Non-pigmented ciliary epithelial cell (primary cell): ENCODE data around the gene MAGI3.
"Not testable (repeated sequence)": the region's sequence is repeated elsewhere in the genome, so short reads cannot be mapped to it uniquely, and the experiment has no call there.

Experiments
- DNase-seq: peaks from one replicate; pipeline ENCODE4 v3.0.0-alpha.2; 2010; ENCODE audit warnings: low read depth

The MAGI3 gene

DNA sequence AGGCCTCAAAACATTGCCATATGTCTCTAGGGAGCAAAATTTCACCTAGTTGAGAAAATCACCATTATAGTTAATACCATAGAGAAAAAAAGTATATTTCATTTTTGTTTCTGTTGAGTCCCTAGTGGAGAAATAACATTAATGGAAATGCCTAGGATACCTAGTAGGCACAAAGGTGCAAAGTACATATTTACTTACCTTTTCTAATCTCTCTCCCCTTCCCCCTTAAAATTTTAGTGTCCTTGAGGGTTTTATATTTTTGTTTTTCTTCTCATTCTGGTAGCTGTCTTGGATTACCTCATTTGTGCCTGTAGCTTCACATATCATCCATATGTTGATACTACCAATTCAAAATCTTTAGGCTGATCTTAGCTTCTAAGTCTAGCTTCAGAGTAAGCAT, 127.0 kb downstream of the MAGI3 start:
- DNase-seq: no peak

DNA sequence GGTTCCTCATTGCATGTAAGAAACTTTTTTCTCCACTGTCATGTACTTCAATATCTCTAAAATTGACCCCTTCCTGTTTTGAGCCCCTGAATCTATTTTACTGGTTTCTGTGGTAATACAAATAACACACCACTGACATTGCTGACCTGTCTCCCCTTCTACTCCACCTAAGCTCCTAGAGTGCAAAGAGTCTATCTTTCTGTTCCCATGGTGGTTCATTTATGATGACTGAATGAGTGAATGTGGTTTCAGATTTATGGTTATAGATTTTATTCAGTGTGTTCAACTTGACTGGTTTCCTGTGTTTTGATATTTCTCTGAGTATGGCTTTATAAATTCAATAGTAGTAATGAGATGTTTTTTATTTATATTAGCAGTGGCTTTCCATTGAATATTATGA, 127.7 kb downstream of the MAGI3 start:
- no peak for DNase-seq

- no peak for DNase-seq
Measured at GRCh38 chr1:113519556-113519955, 129.2 kb downstream of the MAGI3 start.

DNA sequence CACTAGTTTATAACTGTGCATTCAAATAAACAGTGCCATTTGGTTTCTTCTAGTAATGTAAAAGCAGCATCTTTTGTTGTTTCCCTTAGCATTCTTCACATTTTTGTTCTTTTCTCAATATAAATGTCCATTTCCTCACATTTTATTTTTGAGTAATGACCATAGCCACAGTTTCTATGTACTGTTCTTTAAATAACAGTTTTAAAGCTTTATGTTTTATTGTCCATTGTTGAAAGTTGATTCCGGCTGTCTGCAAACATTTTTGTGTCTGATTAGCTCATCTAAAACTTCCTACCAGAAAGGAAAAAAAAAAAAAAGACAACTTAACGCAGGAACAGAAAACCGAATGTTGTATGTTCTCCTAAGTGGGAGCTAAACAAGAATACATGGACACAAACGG, 139.7 kb downstream of the MAGI3 start:
- no peak for DNase-seq

GRCh38 chr1:113531321-113531720, 141.0 kb downstream of the MAGI3 start:
- DNase-seq: no peak

DNA sequence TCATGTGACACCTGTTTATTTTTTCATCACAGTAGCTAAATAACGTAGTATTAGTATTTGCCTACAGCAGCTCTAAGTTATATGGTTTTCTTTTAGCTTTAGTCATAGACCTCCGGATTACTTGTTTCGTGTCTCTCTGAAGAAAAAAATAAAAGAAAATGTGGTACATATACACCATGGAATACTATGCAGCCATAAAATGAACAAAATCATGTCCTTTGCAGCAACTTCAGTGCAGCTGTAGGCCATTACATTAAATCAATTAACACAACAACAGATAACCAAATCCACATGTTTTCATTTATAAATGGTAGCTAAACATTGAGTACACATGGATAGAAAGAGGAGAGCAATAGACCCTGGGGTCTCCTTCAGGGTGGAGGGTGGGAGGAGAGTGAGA, 142.7 kb downstream of the MAGI3 start:
- no peak for DNase-seq

GRCh38 chr1:113534130-113534817, 144.0 kb downstream of the MAGI3 start:
- peak; percentile 86 for DNase-seq

DNA sequence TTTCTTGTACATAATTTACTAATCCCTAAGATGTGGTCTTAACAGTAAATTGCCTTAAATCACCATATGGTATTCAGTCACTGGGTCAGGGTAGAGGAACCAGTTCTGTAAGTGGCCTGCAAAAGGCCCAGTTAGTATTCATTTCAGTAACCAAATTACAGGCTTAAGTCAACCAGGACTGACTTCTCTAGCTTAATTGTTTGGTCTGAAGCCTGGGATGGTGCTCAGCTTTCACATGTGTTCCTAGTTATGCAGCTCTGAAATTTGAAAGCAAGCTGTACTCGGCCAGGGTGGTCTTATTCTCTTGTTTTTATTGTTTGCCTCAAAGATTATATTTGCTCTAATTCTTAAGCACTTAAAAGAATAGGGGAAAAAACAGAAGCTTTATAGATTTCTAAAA, 144.6 kb downstream of the MAGI3 start:
- no peak for DNase-seq

GRCh38 chr1:113536182-113536780, 146.0 kb downstream of the MAGI3 start:
- DNase-seq: no peak

- no peak for DNase-seq
Measured at GRCh38 chr1:113538225-113538624, 147.9 kb downstream of the MAGI3 start.

- no peak for DNase-seq
Measured at GRCh38 chr1:113540335-113540734, 150.0 kb downstream of the MAGI3 start.

DNA sequence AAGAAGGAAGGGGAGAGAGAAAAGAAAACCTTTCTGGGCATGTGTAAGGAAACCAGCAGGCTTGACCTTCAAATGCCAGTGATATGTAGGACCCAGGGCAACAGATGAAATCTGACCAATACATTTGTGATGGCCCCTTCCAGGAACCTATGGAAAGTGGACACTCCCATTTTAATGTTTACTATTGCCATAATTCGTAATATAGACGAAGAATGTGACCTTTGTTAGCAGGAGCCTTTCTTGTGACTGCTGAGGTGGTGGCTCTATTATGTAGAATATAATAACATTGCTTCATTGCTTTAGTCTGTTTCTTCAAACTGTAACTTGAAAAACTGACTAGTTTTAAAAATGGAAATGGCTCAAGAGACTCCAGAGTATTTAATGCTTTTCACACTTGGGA, 150.8 kb downstream of the MAGI3 start:
- no peak for DNase-seq

DNA sequence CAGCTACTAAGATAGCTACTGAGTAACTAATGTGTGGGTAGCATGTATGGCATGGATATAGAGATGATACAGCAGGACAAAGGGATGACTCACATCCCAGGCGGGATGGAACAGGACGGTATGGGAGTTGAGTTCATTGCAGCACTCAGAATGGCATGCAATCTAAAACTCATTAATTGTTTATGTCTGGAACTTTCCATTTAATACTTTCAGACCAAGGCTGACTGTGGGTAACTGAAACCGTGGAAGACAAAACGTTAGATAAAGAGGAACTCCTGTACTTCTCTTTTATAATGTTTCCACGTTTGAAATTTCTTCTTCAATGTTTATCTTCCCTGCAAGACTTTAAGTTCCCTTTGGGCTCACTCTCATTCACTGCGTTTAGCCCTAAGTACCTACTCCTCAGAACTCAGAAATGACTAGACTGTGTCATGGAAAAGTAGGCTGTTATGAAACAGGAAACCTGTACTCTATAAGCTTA, 151.9 kb downstream of the MAGI3 start:
- DNase-seq: peak; percentile 79

GRCh38 chr1:113543110-113543509, 152.8 kb downstream of the MAGI3 start:
- DNase-seq: no peak

GRCh38 chr1:113545210-113545609, 154.9 kb downstream of the MAGI3 start:
- DNase-seq: no peak

DNA sequence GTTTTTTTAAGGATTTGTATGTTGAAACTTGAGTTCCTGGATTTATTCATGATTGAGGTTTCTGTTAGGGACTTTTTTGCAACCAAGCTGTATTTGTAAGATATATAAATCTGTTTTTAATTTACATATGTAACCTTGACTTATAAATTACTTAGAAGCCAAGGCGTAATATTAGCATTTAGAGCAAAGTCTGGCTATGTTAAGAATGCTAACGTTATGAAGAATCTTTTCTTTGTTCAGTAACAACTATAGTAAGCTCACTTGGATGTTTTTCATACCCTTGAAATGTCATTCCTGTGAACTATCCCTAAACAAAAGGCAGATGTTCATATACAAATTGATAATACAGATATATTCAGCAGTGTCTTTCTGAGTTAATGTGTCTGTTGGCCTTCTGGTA, 155.3 kb downstream of the MAGI3 start:
- DNase-seq: no peak

- DNase-seq: no peak
Measured at GRCh38 chr1:113551728-113552127, 161.4 kb downstream of the MAGI3 start.

- no peak for DNase-seq
Measured at GRCh38 chr1:113552244-113552643, 161.9 kb downstream of the MAGI3 start.

GRCh38 chr1:113557187-113557586, 166.9 kb downstream of the MAGI3 start:
- DNase-seq: no peak

- no peak for DNase-seq
Measured at GRCh38 chr1:113565621-113566020, 175.3 kb downstream of the MAGI3 start.

GRCh38 chr1:113567427-113567826, 177.1 kb downstream of the MAGI3 start:
- no peak for DNase-seq

DNA sequence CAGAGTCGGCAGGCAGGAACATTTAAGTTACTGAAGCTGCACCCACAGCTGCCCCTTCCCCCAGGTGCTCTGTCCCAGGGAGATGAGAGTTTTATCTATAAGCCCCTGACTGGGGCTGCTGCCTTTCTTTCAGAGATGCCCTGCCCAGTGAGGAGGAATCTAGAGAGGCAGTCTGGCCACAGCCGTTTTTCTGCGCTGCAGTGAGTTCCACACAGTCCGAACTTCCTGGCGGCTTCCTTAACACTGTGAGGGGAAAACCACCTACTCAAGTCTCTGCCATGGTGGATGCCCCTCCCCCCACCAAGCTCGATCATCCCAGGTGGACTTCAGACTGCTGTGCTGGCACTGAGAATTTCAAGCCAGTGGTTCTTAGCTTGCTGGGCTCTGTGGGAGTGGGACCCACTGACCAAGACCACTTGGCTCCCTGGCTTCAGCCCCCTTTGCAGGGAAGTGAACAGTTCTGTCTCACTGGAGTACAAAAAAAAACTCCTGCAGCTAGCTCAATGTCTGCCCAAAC, 185.5 kb downstream of the MAGI3 start:
- DNase-seq: not testable (repeated sequence)

DNA sequence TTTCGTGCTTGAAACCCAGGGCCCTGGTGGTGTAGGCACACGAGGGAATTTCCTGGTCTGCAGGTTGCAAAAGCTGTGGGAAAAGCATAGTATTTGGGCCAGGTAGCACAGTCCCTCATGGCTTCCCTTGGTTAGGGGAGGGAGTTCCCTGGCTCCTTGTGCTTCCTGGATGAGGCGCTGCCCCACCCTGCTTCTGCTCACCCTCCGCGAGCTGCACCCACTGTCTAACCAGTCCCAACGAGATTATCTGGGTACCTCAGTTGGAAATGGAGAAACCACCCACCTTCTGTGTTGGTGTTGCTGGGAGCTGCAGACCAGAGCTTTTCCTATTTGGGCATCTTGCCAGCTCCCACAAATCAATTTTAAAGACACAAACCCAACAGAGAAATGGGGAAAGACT, 186.0 kb downstream of the MAGI3 start:
- no peak for DNase-seq
